K562 (cell line): ENCODE results near the gene ZNF628. TPM values are rescaled to one million over a fixed set of nuclear protein-coding genes. Genes with fewer than 3 reads are reported as not detected.
A peak's percentile ranks its signal among the peaks of the same experiment; 100 is the strongest.

Experiments
- CAMTA2 ChIP-seq: fragments of 250-450 bp; sonication (Bioruptor Pico); conservative IDR thresholded peaks from 2 replicates; pipeline ENCODE4 v1.5.1; 2022
- CBX8 ChIP-seq: fragments of 200-600 bp; sonication (generic); IDR thresholded peaks from 2 replicates; pipeline ENCODE4 v1.6.1; 2012; ENCODE audit warnings: borderline replicate concordance, mixed run types, low read depth, mild to moderate bottlenecking, moderate library complexity, mixed read lengths, low read length, control low read depth, inconsistent platforms; ENCODE audit not compliant: poor library complexity, severe bottlenecking; ENCODE audit errors: extremely low read depth
- ETV1 ChIP-seq: fragments of 450-650 bp; conservative IDR thresholded peaks from 2 replicates; pipeline ENCODE4 v1.6.1; 2016; ENCODE audit warnings: missing genetic modification characterization, control low read depth, low read depth, missing compliant biosample characterization
- HEY1 ChIP-seq: fragments of 250-450 bp; sonication (Bioruptor Pico); IDR thresholded peaks from 2 replicates; pipeline ENCODE4 v1.5.0; 2020; ENCODE audit warnings: mild to moderate bottlenecking, moderate library complexity, borderline replicate concordance
- HSF4 ChIP-seq: fragments of 250-450 bp; sonication (Bioruptor Pico); IDR thresholded peaks from 2 replicates; pipeline ENCODE4 v2.1.2; 2022; ENCODE audit warnings: mild to moderate bottlenecking, moderate library complexity, borderline replicate concordance
- POLR2AphosphoS5 ChIP-seq: IDR thresholded peaks from 2 replicates; pipeline ENCODE4 v1.6.1; 2011; ENCODE audit warnings: mild to moderate bottlenecking, low read depth, low read length, moderate library complexity; ENCODE audit not compliant: control insufficient read depth, insufficient read depth
- PTBP1 ChIP-seq: fragments of 200-400 bp; formaldehyde crosslinking; IDR thresholded peaks from 2 replicates; pipeline ENCODE4 v1.6.1; 2017; ENCODE audit warnings: low read depth, low read length
- RBBP5 ChIP-seq: fragments of 200-600 bp; sonication (generic); IDR thresholded peaks from 2 replicates; pipeline ENCODE4 v1.6.1; 2012; ENCODE audit warnings: borderline replicate concordance, mild to moderate bottlenecking, low read length, control low read depth, inconsistent platforms; ENCODE audit not compliant: insufficient read depth, poor library complexity, severe bottlenecking
- SIRT6 ChIP-seq: IDR thresholded peaks from one replicate; pipeline ENCODE4 v1.6.1; 2012; ENCODE audit warnings: low read depth, mild to moderate bottlenecking, control low read depth, inconsistent platforms, low read length, moderate library complexity
- SNRNP70 ChIP-seq: fragments of 200-400 bp; formaldehyde crosslinking; optimal IDR thresholded peaks from 2 replicates; pipeline ENCODE3; 2017; ENCODE audit warnings: low read depth, low read length
- ZNF551 ChIP-seq: fragments of 250-450 bp; sonication (Bioruptor Pico); IDR thresholded peaks from 2 replicates; pipeline ENCODE4 v1.5.0; 2021; ENCODE audit warnings: mild to moderate bottlenecking, moderate library complexity
- polyA plus RNA-seq, 8 experiments: library from polyadenylated mRNA; depleted of rRNA in 4 of 8; stranded (reverse) in 5 of 8; unstranded in 3 of 8; fragments of >200 nt; fragmentation: Nextera tagmentation in 2 of 8; fragmentation: Illumina TruSeq in 1 of 8; extraction: Ambion mirVana in 2 of 8; extraction: Trizol in 1 of 8; gene quantifications; 2 replicates each; pipeline versions ENCODE4 v1.2.1 to v1.2.3, GENCODE V29; 2011 to 2014; ENCODE audit warnings: inconsistent platforms in 1 of 8, missing spikeins in 1 of 8
- total RNA-seq, 7 experiments: library from RNA; depleted of rRNA in 6 of 7; stranded (reverse); fragments of >200 nt in 6 of 7; fragmentation: Illumina TruSeq in 2 of 7; extraction: Trizol in 2 of 7; gene quantifications; 2 replicates each; pipeline versions ENCODE4 v1.2.1 to v1.2.3, GENCODE V29; 2011 to 2021; ENCODE audit warnings: low replicate concordance in 1 of 7
- TF ChIP-seq, protein P1 (sequence below): fragments of 450-650 bp; IDR thresholded peaks from 2 replicates; pipeline ENCODE4 v1.6.1; 2016; ENCODE audit warnings: borderline replicate concordance
- TF ChIP-seq, protein P2 (sequence below), 3 experiments: fragments of 200-800 bp in 1 of 3; sonication (Bioruptor generic) in 1 of 3; sonication (generic) in 1 of 3; formaldehyde crosslinking in 1 of 3; IDR thresholded peaks; 2 replicates each; pipeline versions ENCODE4 v1.6.1 to v1.8.0; 2016 to 2022; ENCODE audit warnings: mild to moderate bottlenecking in 2 of 3, missing compliant biosample characterization in 2 of 3, missing genetic modification characterization in 2 of 3, missing genetic modification reagents in 1 of 3
- TF ChIP-seq, protein P3 (sequence below), 3 experiments: fragments of 200-800 bp in 1 of 3; fragments of 250-450 bp in 1 of 3; fragments of 450-650 bp in 1 of 3; sonication (Bioruptor Pico) in 1 of 3; sonication (Bioruptor generic) in 1 of 3; formaldehyde crosslinking in 1 of 3; IDR thresholded peaks; 2 replicates each; pipeline versions ENCODE4 v1.6.1 to v1.8.0; 2016 to 2022; ENCODE audit warnings: mild to moderate bottlenecking in 2 of 3, missing genetic modification characterization in 2 of 3, missing compliant biosample characterization in 1 of 3, moderate library complexity in 1 of 3
- TF ChIP-seq, protein P4 (sequence below): fragments of 450-650 bp; IDR thresholded peaks from 2 replicates; pipeline ENCODE4 v1.7.1; 2018; ENCODE audit warnings: mild to moderate bottlenecking, low read depth; ENCODE audit not compliant: partially characterized antibody

The ZNF628 gene
- total and polyA plus RNA-seq, 9 of the 15 experiments (the other 6 are each of a cell fraction or from before 2014, with no cell fraction given) = 0.13 to 13.6 (median 2.2) TPM; not detected in 3

DNA sequence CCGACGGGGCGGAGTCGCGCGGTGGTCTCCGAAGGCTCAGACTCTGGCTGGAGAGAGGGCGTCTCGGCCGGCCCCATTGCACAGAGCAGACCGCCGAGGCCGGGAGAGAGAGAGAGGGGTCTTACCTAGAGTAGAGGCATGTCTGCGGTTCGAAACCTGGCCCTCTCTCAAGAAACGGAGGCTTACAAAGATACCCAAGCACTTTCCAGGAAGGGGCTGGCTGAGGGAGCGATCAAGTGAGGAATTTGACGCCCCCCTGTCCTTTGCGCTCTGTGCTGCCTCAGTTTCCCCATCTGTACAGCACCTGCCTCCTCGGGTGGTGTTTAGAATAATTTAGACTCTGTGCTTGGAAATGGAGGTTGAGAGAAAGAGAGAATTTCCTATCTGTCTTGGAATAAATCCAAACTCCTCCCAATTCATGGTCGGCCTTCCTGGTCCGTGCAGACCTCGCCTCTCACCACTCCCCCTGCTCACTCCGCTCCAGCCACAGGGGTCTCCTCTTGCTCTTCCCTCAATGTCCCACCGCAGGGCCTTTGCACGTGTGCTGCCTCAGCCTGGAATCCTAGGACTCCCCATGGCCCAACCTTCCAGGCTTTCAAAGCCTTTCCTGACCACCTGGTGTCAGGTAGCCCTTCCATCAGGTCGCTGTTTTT is 14.3 kb upstream of the ZNF628 start (continued):
- TF ChIP-seq RBBP5 = no peak
- TF ChIP-seq ETV1 = no peak
- TF ChIP-seq, protein P1, sequence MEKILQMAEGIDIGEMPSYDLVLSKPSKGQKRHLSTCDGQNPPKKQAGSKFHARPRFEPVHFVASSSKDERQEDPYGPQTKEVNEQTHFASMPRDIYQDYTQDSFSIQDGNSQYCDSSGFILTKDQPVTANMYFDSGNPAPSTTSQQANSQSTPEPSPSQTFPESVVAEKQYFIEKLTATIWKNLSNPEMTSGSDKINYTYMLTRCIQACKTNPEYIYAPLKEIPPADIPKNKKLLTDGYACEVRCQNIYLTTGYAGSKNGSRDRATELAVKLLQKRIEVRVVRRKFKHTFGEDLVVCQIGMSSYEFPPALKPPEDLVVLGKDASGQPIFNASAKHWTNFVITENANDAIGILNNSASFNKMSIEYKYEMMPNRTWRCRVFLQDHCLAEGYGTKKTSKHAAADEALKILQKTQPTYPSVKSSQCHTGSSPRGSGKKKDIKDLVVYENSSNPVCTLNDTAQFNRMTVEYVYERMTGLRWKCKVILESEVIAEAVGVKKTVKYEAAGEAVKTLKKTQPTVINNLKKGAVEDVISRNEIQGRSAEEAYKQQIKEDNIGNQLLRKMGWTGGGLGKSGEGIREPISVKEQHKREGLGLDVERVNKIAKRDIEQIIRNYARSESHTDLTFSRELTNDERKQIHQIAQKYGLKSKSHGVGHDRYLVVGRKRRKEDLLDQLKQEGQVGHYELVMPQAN = 0 out of 2 replicates have a peak, but pooled peaks have one; percentile 22
- no peak for TF ChIP-seq CAMTA2 (CRISPR knock-in tag)
- TF ChIP-seq, protein P2, sequence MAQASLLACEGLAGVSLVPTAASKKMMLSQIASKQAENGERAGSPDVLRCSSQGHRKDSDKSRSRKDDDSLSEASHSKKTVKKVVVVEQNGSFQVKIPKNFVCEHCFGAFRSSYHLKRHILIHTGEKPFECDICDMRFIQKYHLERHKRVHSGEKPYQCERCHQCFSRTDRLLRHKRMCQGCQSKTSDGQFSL (CRISPR knock-in tag; IDR thresholded peaks at IDR 0.05) = no peak
- TF ChIP-seq, protein P2 (tag; IDR thresholded peaks at IDR 0.05) = no peak
- no peak for TF ChIP-seq HSF4 (CRISPR knock-in tag)
- TF ChIP-seq, protein P3, sequence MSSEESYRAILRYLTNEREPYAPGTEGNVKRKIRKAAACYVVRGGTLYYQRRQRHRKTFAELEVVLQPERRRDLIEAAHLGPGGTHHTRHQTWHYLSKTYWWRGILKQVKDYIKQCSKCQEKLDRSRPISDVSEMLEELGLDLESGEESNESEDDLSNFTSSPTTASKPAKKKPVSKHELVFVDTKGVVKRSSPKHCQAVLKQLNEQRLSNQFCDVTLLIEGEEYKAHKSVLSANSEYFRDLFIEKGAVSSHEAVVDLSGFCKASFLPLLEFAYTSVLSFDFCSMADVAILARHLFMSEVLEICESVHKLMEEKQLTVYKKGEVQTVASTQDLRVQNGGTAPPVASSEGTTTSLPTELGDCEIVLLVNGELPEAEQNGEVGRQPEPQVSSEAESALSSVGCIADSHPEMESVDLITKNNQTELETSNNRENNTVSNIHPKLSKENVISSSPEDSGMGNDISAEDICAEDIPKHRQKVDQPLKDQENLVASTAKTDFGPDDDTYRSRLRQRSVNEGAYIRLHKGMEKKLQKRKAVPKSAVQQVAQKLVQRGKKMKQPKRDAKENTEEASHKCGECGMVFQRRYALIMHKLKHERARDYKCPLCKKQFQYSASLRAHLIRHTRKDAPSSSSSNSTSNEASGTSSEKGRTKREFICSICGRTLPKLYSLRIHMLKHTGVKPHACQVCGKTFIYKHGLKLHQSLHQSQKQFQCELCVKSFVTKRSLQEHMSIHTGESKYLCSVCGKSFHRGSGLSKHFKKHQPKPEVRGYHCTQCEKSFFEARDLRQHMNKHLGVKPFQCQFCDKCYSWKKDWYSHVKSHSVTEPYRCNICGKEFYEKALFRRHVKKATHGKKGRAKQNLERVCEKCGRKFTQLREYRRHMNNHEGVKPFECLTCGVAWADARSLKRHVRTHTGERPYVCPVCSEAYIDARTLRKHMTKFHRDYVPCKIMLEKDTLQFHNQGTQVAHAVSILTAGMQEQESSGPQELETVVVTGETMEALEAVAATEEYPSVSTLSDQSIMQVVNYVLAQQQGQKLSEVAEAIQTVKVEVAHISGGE (CRISPR knock-in tag; IDR thresholded peaks at IDR 0.05) = peak in 1 of 3 experiments; percentile 61; a peak in 1 of 6 replicates
- TF ChIP-seq HEY1 (CRISPR knock-in tag) = no peak
- TF ChIP-seq ZNF551 = no peak
- TF ChIP-seq CBX8 = no peak
- TF ChIP-seq, protein P4, sequence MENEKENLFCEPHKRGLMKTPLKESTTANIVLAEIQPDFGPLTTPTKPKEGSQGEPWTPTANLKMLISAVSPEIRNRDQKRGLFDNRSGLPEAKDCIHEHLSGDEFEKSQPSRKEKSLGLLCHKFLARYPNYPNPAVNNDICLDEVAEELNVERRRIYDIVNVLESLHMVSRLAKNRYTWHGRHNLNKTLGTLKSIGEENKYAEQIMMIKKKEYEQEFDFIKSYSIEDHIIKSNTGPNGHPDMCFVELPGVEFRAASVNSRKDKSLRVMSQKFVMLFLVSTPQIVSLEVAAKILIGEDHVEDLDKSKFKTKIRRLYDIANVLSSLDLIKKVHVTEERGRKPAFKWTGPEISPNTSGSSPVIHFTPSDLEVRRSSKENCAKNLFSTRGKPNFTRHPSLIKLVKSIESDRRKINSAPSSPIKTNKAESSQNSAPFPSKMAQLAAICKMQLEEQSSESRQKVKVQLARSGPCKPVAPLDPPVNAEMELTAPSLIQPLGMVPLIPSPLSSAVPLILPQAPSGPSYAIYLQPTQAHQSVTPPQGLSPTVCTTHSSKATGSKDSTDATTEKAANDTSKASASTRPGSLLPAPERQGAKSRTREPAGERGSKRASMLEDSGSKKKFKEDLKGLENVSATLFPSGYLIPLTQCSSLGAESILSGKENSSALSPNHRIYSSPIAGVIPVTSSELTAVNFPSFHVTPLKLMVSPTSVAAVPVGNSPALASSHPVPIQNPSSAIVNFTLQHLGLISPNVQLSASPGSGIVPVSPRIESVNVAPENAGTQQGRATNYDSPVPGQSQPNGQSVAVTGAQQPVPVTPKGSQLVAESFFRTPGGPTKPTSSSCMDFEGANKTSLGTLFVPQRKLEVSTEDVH = no peak
- no peak for TF ChIP-seq SIRT6
- no peak for TF ChIP-seq SNRNP70
- TF ChIP-seq POLR2AphosphoS5 = 0 out of 2 replicates have a peak, but pooled peaks have one; percentile 22
- TF ChIP-seq PTBP1 = peak; percentile 50; the same call in 1 of the 2 replicates
